ENCODE results near the gene C9orf152. TPM values are rescaled to one million over a fixed set of nuclear protein-coding genes. Genes with fewer than 3 reads are reported as not detected.

C9orf152 gene
- polyA plus RNA-seq, 1 experiment: not detected

- H3K27me3 ChIP-seq (ENCODE audit: control insufficient read depth, insufficient read depth, low read length): no peaks in the 10 kb centered on the region
- ChIA-PET POLR2A (interaction anchor here (0.6 to 1.4 kb wide), 4 partner anchors 13 to 59 kb away, joined by 3 to 6 read pairs (median 4); partner anchors contain the start of gene TXN), CTCF (no interaction called here)
- no peak overlapping the region for H3K27ac ChIP-seq (ENCODE audit: low read depth, low read length)
- DNase-seq (ENCODE audit: low read depth, low spot score): no peak
- TF ChIP-seq, protein P1, sequence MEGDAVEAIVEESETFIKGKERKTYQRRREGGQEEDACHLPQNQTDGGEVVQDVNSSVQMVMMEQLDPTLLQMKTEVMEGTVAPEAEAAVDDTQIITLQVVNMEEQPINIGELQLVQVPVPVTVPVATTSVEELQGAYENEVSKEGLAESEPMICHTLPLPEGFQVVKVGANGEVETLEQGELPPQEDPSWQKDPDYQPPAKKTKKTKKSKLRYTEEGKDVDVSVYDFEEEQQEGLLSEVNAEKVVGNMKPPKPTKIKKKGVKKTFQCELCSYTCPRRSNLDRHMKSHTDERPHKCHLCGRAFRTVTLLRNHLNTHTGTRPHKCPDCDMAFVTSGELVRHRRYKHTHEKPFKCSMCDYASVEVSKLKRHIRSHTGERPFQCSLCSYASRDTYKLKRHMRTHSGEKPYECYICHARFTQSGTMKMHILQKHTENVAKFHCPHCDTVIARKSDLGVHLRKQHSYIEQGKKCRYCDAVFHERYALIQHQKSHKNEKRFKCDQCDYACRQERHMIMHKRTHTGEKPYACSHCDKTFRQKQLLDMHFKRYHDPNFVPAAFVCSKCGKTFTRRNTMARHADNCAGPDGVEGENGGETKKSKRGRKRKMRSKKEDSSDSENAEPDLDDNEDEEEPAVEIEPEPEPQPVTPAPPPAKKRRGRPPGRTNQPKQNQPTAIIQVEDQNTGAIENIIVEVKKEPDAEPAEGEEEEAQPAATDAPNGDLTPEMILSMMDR (IDR thresholded peaks at IDR 0.05; ENCODE audit: low read depth, low read length): no peak
- H3K9me3 ChIP-seq (ENCODE audit: control insufficient read depth, insufficient read depth, low read length): no peaks in the 10 kb centered on the region
- no peak overlapping the region for H3K4me3 ChIP-seq (ENCODE audit: low read depth, low read length)
Measured at GRCh38 chr9:110241260-110241857, 33.4 kb upstream of the C9orf152 start.

DNA sequence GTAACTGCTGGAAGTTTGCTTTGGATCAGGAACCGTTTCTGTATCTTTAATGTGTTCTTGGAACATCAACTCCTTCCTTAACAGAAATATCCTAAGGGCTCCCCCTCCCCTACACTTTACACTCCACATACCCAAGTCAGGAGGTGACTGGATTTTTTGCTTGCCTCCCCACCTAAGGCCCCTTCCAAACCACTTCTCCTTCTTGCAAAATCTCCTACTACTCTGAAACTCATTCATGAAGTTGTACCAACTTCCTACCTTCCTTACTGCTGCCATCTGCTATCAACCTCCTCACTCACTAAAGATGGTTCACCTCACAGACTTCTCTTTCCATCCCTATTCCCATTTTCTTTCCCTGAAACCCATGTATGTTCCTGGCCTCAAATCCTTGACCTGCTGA is 32.2 kb upstream of the C9orf152 start:
- ChIA-PET CTCF (no interaction called here), POLR2A (interaction anchor here (0.7 kb wide), 1 partner anchor 360 kb away, joined by 4 read pairs; no protein-coding TSS in a partner anchor)
- Histone ChIP-seq H3K4me3 (ENCODE audit: low read depth, low read length) (no peak overlapping the region), H3K27ac (ENCODE audit: low read depth, low read length) (no peak overlapping the region), H3K27me3 (ENCODE audit: control insufficient read depth, insufficient read depth, low read length) (no peaks in the 10 kb centered on the region), H3K9me3 (ENCODE audit: control insufficient read depth, insufficient read depth, low read length) (peaks cover 4% of the 10 kb centered on the region; the same call in 1 of the 2 replicates)
- no peak for DNase-seq (ENCODE audit: low read depth, low spot score)
- TF ChIP-seq, protein P1 (IDR thresholded peaks at IDR 0.05; ENCODE audit: low read depth, low read length): no peak

GRCh38 chr9:110228321-110228720 is 20.4 kb upstream of the C9orf152 start:
- Histone ChIP-seq H3K4me3 (ENCODE audit: low read depth, low read length) (no peak overlapping the region), H3K27ac (ENCODE audit: low read depth, low read length) (no peak overlapping the region), H3K27me3 (ENCODE audit: control insufficient read depth, insufficient read depth, low read length) (no peaks in the 10 kb centered on the region), H3K9me3 (ENCODE audit: control insufficient read depth, insufficient read depth, low read length) (no peaks in the 10 kb centered on the region)
- DNase-seq (ENCODE audit: low read depth, low spot score): no peak
- ChIA-PET POLR2A (interaction anchor here (1.0 kb wide), 1 partner anchor 13 kb away, joined by 5 read pairs; no protein-coding TSS in a partner anchor), CTCF (interaction anchor here (1.0 kb wide), 1 partner anchor 45 kb away, joined by 3 read pairs; no protein-coding TSS in a partner anchor)
- TF ChIP-seq, protein P1 (IDR thresholded peaks at IDR 0.05; ENCODE audit: low read depth, low read length): no peak

GRCh38 chr9:110224583-110224982 is 16.6 kb upstream of the C9orf152 start:
- H3K9me3 ChIP-seq (ENCODE audit: control insufficient read depth, insufficient read depth, low read length): no peaks in the 10 kb centered on the region
- no peak for DNase-seq (ENCODE audit: low read depth, low spot score)
- no peak overlapping the region for H3K27ac ChIP-seq (ENCODE audit: low read depth, low read length)
- H3K27me3 ChIP-seq (ENCODE audit: control insufficient read depth, insufficient read depth, low read length): no peaks in the 10 kb centered on the region
- TF ChIP-seq, protein P1 (IDR thresholded peaks at IDR 0.05; ENCODE audit: low read depth, low read length): no peak
- CTCF ChIA-PET: no interaction called here
- POLR2A ChIA-PET: no interaction called here
- no peak overlapping the region for H3K4me3 ChIP-seq (ENCODE audit: low read depth, low read length)

GRCh38 chr9:110220809-110221208 is 12.8 kb upstream of the C9orf152 start:
- ChIA-PET POLR2A (no interaction called here), CTCF (interaction anchor here (0.6 to 8.4 kb wide), 5 partner anchors 17 to 1059 kb away, joined by 3 to 116 read pairs (median 6); no protein-coding TSS in a partner anchor)
- Histone ChIP-seq H3K4me3 (ENCODE audit: low read depth, low read length) (no peak overlapping the region), H3K27ac (ENCODE audit: low read depth, low read length) (no peak overlapping the region), H3K27me3 (ENCODE audit: control insufficient read depth, insufficient read depth, low read length) (no peaks in the 10 kb centered on the region), H3K9me3 (ENCODE audit: control insufficient read depth, insufficient read depth, low read length) (no peaks in the 10 kb centered on the region)
- TF ChIP-seq, protein P1 (IDR thresholded peaks at IDR 0.05; ENCODE audit: low read depth, low read length): no peak
- no peak for DNase-seq (ENCODE audit: low read depth, low spot score)
